Effector memory CD8-positive, alpha-beta T cell (primary cell): ENCODE measurements around the gene CD6.
A peak's percentile ranks its signal among the peaks of the same experiment; 100 is the strongest.

Experiments used
- ATAC-seq: fragments of 150-1000 bp; cut with Tn5 transposase; replicated peaks from 2 replicates; pipeline ENCODE4 v1.10.0; 2021; ENCODE audit warnings: mild to moderate bottlenecking, moderate library complexity
- DNase-seq, 3 experiments: peaks; one replicate each; pipeline ENCODE4 v3.0.0; 2021
- H3K27ac Mint-ChIP-seq, 2 donors: one replicate each; pipeline ENCODE4 v1.8.0; 2022; ENCODE audit warnings: mild to moderate bottlenecking in 2 of 2, mixed read lengths in 2 of 2, moderate library complexity in 2 of 2
- H3K27me3 Mint-ChIP-seq, 2 donors: one replicate each; pipeline ENCODE4 v1.8.0; 2022; ENCODE audit warnings: mixed read lengths in 2 of 2
- H3K36me3 Mint-ChIP-seq: one replicate; pipeline ENCODE4 v1.8.0; 2022; ENCODE audit warnings: mild to moderate bottlenecking, moderate library complexity, mixed read lengths; ENCODE audit not compliant: insufficient read depth
- H3K4me1 Mint-ChIP-seq, 2 donors: one replicate each; pipeline ENCODE4 v1.8.0; 2022; ENCODE audit warnings: low read depth in 2 of 2, mixed read lengths in 2 of 2
- H3K4me3 Mint-ChIP-seq, 2 donors: one replicate each; pipeline ENCODE4 v1.8.0; 2022; ENCODE audit warnings: mild to moderate bottlenecking in 2 of 2, mixed read lengths in 2 of 2, moderate library complexity in 2 of 2
- H3K9me3 Mint-ChIP-seq, 2 donors: one replicate each; pipeline ENCODE4 v1.8.0; 2022; ENCODE audit warnings: mixed read lengths in 2 of 2

The CD6 gene

GRCh38 chr11:60939301-60939700 is 32.2 kb upstream of the CD6 start:
- ATAC-seq (no peak), DNase-seq (no peak)
- H3K27me3 Mint-ChIP-seq: peaks cover 35 to 41% of the 10 kb centered on the region in 2 donors
- H3K4me3 Mint-ChIP-seq: no peak overlapping the region
- H3K9me3 Mint-ChIP-seq: no peaks in the 10 kb centered on the region
- peaks cover 6% of the 10 kb centered on the region for H3K36me3 Mint-ChIP-seq
- H3K27ac Mint-ChIP-seq: no peak overlapping the region
- no peaks in the 10 kb centered on the region for H3K4me1 Mint-ChIP-seq

- H3K27me3 Mint-ChIP-seq: peaks cover 40 to 41% of the 10 kb centered on the region in 2 donors
- peak overlapping the region in 1 of 2 donors; percentile 56 for H3K27ac Mint-ChIP-seq
- ATAC-seq (peak; percentile 59), DNase-seq (no peak)
- no peak overlapping the region for H3K4me3 Mint-ChIP-seq
- H3K4me1 Mint-ChIP-seq: no peaks in the 10 kb centered on the region
- peaks cover 2% of the 10 kb centered on the region for H3K36me3 Mint-ChIP-seq
- H3K9me3 Mint-ChIP-seq: no peaks in the 10 kb centered on the region
These were observed 31.6 kb upstream of the CD6 start for GRCh38 chr11:60939855-60940254.

- ATAC-seq: no peak
- no peak overlapping the region for H3K27ac Mint-ChIP-seq
- H3K36me3 Mint-ChIP-seq: peaks cover 2% of the 10 kb centered on the region
- H3K9me3 Mint-ChIP-seq: no peaks in the 10 kb centered on the region
- peaks cover 43 to 51% of the 10 kb centered on the region in 2 donors for H3K27me3 Mint-ChIP-seq
- DNase-seq: no peak
- H3K4me1 Mint-ChIP-seq: no peaks in the 10 kb centered on the region
- H3K4me3 Mint-ChIP-seq: no peak overlapping the region
These were observed 29.9 kb upstream of the CD6 start for GRCh38 chr11:60941371-60942119.

- peaks cover 2% of the 10 kb centered on the region for H3K36me3 Mint-ChIP-seq
- H3K4me1 Mint-ChIP-seq: no peaks in the 10 kb centered on the region
These were observed 29.3 kb upstream of the CD6 start for GRCh38 chr11:60942219-60942618.

GRCh38 chr11:60942970-60943565 is 28.4 kb upstream of the CD6 start:
- Mint-ChIP-seq H3K9me3 (no peaks in the 10 kb centered on the region), H3K27ac (no peak overlapping the region), H3K4me1 (no peaks in the 10 kb centered on the region), H3K36me3 (peaks cover 2% of the 10 kb centered on the region), H3K27me3 (peaks cover 38 to 40% of the 10 kb centered on the region in 2 donors), H3K4me3 (no peak overlapping the region)
- DNase-seq: no peak
- no peak for ATAC-seq

More at GRCh38 chr11:60942219-60942618, 29.3 kb upstream of the CD6 start:
- H3K27ac Mint-ChIP-seq: no peak overlapping the region
- H3K27me3 Mint-ChIP-seq: peaks cover 45% of the 10 kb centered on the region in 2 donors
- ATAC-seq (no peak), DNase-seq (no peak)
- no peak overlapping the region for H3K4me3 Mint-ChIP-seq
- H3K9me3 Mint-ChIP-seq: no peaks in the 10 kb centered on the region

GRCh38 chr11:60944490-60945294 is 26.8 kb upstream of the CD6 start:
- no peaks in the 10 kb centered on the region for H3K4me1 Mint-ChIP-seq
- no peak for DNase-seq
- ATAC-seq: no peak
- no peaks in the 10 kb centered on the region for H3K9me3 Mint-ChIP-seq
- H3K36me3 Mint-ChIP-seq: no peaks in the 10 kb centered on the region
- H3K4me3 Mint-ChIP-seq: no peak overlapping the region
- peaks cover 41 to 43% of the 10 kb centered on the region in 2 donors for H3K27me3 Mint-ChIP-seq
- H3K27ac Mint-ChIP-seq: peak overlapping the region in 1 of 2 donors; percentile 49

- Mint-ChIP-seq H3K4me1 (no peaks in the 10 kb centered on the region), H3K4me3 (no peak overlapping the region), H3K9me3 (no peaks in the 10 kb centered on the region), H3K27ac (no peak overlapping the region), H3K36me3 (no peaks in the 10 kb centered on the region), H3K27me3 (peaks cover 41 to 43% of the 10 kb centered on the region in 2 donors)
- ATAC-seq (no peak), DNase-seq (no peak)
These were observed 26.2 kb upstream of the CD6 start for GRCh38 chr11:60945295-60945667.

GRCh38 chr11:60946601-60947264 is 24.7 kb upstream of the CD6 start:
- Mint-ChIP-seq H3K36me3 (peaks cover under 1% of the 10 kb centered on the region), H3K27ac (no peak overlapping the region), H3K4me1 (peaks cover 2 to 3% of the 10 kb centered on the region in 2 donors), H3K27me3 (peaks cover 35 to 36% of the 10 kb centered on the region in 2 donors), H3K9me3 (no peaks in the 10 kb centered on the region), H3K4me3 (no peak overlapping the region)
- DNase-seq (no peak), ATAC-seq (no peak)

GRCh38 chr11:60947700-60948099 is 23.8 kb upstream of the CD6 start:
- peaks cover 11 to 13% of the 10 kb centered on the region in 2 donors for H3K4me1 Mint-ChIP-seq
- H3K9me3 Mint-ChIP-seq: no peaks in the 10 kb centered on the region
- no peak overlapping the region for H3K4me3 Mint-ChIP-seq
- ATAC-seq (no peak), DNase-seq (no peak)
- no peak overlapping the region for H3K27ac Mint-ChIP-seq
- peaks cover 45% of the 10 kb centered on the region in 2 donors for H3K27me3 Mint-ChIP-seq
- peaks cover 6% of the 10 kb centered on the region for H3K36me3 Mint-ChIP-seq

GRCh38 chr11:60948250-60948649 is 23.2 kb upstream of the CD6 start:
- Mint-ChIP-seq H3K27ac (no peak overlapping the region), H3K4me1 (peaks cover 14 to 15% of the 10 kb centered on the region in 2 donors), H3K36me3 (peaks cover 6% of the 10 kb centered on the region), H3K4me3 (no peak overlapping the region), H3K9me3 (no peaks in the 10 kb centered on the region), H3K27me3 (peaks cover 50% of the 10 kb centered on the region in 2 donors)
- ATAC-seq: no peak
- DNase-seq: no peak

- DNase-seq (no peak), ATAC-seq (no peak)
- H3K4me1 Mint-ChIP-seq: peaks cover 14 to 15% of the 10 kb centered on the region in 2 donors
- peak overlapping the region in 1 of 2 donors; percentile 51 for H3K4me3 Mint-ChIP-seq
- peaks cover 42 to 47% of the 10 kb centered on the region in 2 donors for H3K27me3 Mint-ChIP-seq
- no peak overlapping the region for H3K27ac Mint-ChIP-seq
- H3K9me3 Mint-ChIP-seq: no peaks in the 10 kb centered on the region
- H3K36me3 Mint-ChIP-seq: peaks cover 10% of the 10 kb centered on the region
These were observed 21.5 kb upstream of the CD6 start for GRCh38 chr11:60950024-60950423.

- H3K4me1 Mint-ChIP-seq: peaks cover 14 to 15% of the 10 kb centered on the region in 2 donors
- DNase-seq (no peak), ATAC-seq (peak; percentile 42)
- peaks cover 38 to 45% of the 10 kb centered on the region in 2 donors for H3K27me3 Mint-ChIP-seq
- H3K9me3 Mint-ChIP-seq: no peaks in the 10 kb centered on the region
- no peak overlapping the region for H3K27ac Mint-ChIP-seq
- H3K4me3 Mint-ChIP-seq: peak overlapping the region; percentile 72 to 91
- peaks cover 10% of the 10 kb centered on the region for H3K36me3 Mint-ChIP-seq
These were observed 20.4 kb upstream of the CD6 start for GRCh38 chr11:60950933-60951605.

- no peak for DNase-seq
- Mint-ChIP-seq H3K4me1 (peaks cover 14 to 15% of the 10 kb centered on the region in 2 donors), H3K4me3 (peak overlapping the region; percentile 72 to 91)
These were observed 19.9 kb upstream of the CD6 start for GRCh38 chr11:60951606-60951903.

More at GRCh38 chr11:60951606-60951903, 19.9 kb upstream of the CD6 start:
- peak overlapping the region; percentile 73 to 86 for H3K27ac Mint-ChIP-seq
- no peaks in the 10 kb centered on the region for H3K9me3 Mint-ChIP-seq
- peaks cover 33 to 41% of the 10 kb centered on the region in 2 donors for H3K27me3 Mint-ChIP-seq
- ATAC-seq: peak; percentile 3
- H3K36me3 Mint-ChIP-seq: peaks cover 10% of the 10 kb centered on the region
